HCT116 (cell line): ENCODE measurements around the gene CNTNAP2.

Experiments
- EZH2 ChIP-seq: fragments of 200-600 bp; sonication (generic); IDR thresholded peaks from 2 replicates; pipeline ENCODE4 v1.6.1; 2017; ENCODE audit warnings: antibody characterized with exemption, mixed run types
- EZH2phosphoT487 ChIP-seq: fragments of 200-600 bp; IDR thresholded peaks from 2 replicates; pipeline ENCODE4 v1.6.1; 2018; ENCODE audit warnings: antibody characterized with exemption, borderline replicate concordance
- POLR2A ChIP-seq: IDR thresholded peaks from 2 replicates; pipeline ENCODE4 v1.7.0; 2011; ENCODE audit warnings: borderline replicate concordance; ENCODE audit not compliant: insufficient read depth, insufficient read length; ENCODE audit errors: extremely low read depth
- TF ChIP-seq, protein P1 (sequence below), 3 experiments: fragments of 200-600 bp in 1 of 3; sonication (generic) in 1 of 3; IDR thresholded peaks in 2 of 3; conservative IDR thresholded peaks in 1 of 3; 2 replicates each; pipeline ENCODE4 v1.5.1; 2012 to 2017; ENCODE audit warnings: low read depth in 2 of 3, low read length in 2 of 3, antibody characterized with exemption in 1 of 3, borderline replicate concordance in 1 of 3, control low read depth in 1 of 3, mild to moderate bottlenecking in 1 of 3, mixed read lengths in 1 of 3, mixed run types in 1 of 3, moderate library complexity in 1 of 3; ENCODE audit not compliant: insufficient read depth in 1 of 3
- TF ChIP-seq, protein P2 (sequence below): IDR thresholded peaks from 2 replicates; pipeline ENCODE4 v1.6.1; 2011; ENCODE audit warnings: mild to moderate bottlenecking, low read length, moderate library complexity; ENCODE audit not compliant: insufficient replicate concordance; ENCODE audit errors: extremely low read depth
- TF ChIP-seq, protein P3 (sequence below): IDR thresholded peaks from 2 replicates; pipeline ENCODE4 v1.6.1; 2012; ENCODE audit warnings: low read depth

DNA sequence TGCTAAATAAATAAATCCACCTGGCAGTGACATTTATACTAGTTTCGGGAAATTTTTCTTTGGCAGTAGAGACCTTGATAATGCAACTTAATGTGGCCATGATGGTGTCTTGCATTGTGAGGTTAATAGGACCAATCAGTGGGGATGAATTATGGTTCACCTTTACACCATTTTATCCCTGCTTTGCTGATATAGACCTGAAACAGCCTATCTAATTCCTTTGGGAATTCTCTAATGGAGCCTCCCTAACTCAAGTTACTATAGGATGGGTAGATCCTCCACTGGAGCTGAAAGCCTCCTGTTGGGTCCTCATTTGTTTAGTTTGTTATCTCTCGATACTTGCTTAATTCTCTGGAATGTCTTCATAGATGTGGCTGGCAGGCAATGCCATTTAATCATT is 276.7 kb downstream of the CNTNAP2 start:
- TF ChIP-seq, protein P1, sequence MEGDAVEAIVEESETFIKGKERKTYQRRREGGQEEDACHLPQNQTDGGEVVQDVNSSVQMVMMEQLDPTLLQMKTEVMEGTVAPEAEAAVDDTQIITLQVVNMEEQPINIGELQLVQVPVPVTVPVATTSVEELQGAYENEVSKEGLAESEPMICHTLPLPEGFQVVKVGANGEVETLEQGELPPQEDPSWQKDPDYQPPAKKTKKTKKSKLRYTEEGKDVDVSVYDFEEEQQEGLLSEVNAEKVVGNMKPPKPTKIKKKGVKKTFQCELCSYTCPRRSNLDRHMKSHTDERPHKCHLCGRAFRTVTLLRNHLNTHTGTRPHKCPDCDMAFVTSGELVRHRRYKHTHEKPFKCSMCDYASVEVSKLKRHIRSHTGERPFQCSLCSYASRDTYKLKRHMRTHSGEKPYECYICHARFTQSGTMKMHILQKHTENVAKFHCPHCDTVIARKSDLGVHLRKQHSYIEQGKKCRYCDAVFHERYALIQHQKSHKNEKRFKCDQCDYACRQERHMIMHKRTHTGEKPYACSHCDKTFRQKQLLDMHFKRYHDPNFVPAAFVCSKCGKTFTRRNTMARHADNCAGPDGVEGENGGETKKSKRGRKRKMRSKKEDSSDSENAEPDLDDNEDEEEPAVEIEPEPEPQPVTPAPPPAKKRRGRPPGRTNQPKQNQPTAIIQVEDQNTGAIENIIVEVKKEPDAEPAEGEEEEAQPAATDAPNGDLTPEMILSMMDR (IDR thresholded peaks at IDR 0.05 in 2 of 3, conservative IDR thresholded peaks at IDR 0.05 in 1 of 3; ENCODE audit: borderline replicate concordance in 1 of 3, insufficient read depth in 1 of 3, low read depth in 2 of 3, low read length in 2 of 3) = no peak
- TF ChIP-seq, protein P2, sequence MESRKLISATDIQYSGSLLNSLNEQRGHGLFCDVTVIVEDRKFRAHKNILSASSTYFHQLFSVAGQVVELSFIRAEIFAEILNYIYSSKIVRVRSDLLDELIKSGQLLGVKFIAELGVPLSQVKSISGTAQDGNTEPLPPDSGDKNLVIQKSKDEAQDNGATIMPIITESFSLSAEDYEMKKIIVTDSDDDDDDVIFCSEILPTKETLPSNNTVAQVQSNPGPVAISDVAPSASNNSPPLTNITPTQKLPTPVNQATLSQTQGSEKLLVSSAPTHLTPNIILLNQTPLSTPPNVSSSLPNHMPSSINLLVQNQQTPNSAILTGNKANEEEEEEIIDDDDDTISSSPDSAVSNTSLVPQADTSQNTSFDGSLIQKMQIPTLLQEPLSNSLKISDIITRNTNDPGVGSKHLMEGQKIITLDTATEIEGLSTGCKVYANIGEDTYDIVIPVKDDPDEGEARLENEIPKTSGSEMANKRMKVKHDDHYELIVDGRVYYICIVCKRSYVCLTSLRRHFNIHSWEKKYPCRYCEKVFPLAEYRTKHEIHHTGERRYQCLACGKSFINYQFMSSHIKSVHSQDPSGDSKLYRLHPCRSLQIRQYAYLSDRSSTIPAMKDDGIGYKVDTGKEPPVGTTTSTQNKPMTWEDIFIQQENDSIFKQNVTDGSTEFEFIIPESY = no peak
- TF ChIP-seq EZH2 = no peak
- TF ChIP-seq EZH2phosphoT487 = no peak
- no peak for TF ChIP-seq POLR2A
- TF ChIP-seq, protein P3, sequence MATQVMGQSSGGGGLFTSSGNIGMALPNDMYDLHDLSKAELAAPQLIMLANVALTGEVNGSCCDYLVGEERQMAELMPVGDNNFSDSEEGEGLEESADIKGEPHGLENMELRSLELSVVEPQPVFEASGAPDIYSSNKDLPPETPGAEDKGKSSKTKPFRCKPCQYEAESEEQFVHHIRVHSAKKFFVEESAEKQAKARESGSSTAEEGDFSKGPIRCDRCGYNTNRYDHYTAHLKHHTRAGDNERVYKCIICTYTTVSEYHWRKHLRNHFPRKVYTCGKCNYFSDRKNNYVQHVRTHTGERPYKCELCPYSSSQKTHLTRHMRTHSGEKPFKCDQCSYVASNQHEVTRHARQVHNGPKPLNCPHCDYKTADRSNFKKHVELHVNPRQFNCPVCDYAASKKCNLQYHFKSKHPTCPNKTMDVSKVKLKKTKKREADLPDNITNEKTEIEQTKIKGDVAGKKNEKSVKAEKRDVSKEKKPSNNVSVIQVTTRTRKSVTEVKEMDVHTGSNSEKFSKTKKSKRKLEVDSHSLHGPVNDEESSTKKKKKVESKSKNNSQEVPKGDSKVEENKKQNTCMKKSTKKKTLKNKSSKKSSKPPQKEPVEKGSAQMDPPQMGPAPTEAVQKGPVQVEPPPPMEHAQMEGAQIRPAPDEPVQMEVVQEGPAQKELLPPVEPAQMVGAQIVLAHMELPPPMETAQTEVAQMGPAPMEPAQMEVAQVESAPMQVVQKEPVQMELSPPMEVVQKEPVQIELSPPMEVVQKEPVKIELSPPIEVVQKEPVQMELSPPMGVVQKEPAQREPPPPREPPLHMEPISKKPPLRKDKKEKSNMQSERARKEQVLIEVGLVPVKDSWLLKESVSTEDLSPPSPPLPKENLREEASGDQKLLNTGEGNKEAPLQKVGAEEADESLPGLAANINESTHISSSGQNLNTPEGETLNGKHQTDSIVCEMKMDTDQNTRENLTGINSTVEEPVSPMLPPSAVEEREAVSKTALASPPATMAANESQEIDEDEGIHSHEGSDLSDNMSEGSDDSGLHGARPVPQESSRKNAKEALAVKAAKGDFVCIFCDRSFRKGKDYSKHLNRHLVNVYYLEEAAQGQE = no peak
